Prostate gland (tissue), 2 donors: ENCODE measurements around the gene WHRN. TPM values are rescaled to one million over a fixed set of nuclear protein-coding genes. Genes with fewer than 3 reads are reported as not detected.

Experiments
- DNase-seq: peaks from one replicate; pipeline ENCODE4 v3.0.0-alpha.2; 2019; ENCODE audit warnings: low spot score
- H3K27ac ChIP-seq, 2 donors: fragments of 200-600 bp; sonication (generic); 2 replicates each; pipeline ENCODE4 v1.5.1; 2017 to 2019
- H3K27me3 ChIP-seq: fragments of 200-600 bp; sonication (generic); replicated peaks from 2 replicates; pipeline ENCODE4 v1.5.1; 2019; ENCODE audit not compliant: insufficient read depth
- H3K36me3 ChIP-seq, 2 donors: fragments of 200-600 bp; sonication (generic); 1 replicate in 1 of 2; 2 replicates in 1 of 2; pipeline versions ENCODE4 v1.5.1 to v1.8.1; 2017 to 2019
- H3K4me1 ChIP-seq: fragments of 200-600 bp; sonication (generic); replicated peaks from 2 replicates; pipeline ENCODE4 v1.5.1; 2019
- H3K4me3 ChIP-seq, 2 donors: fragments of 200-600 bp; sonication (generic); 2 replicates each; pipeline ENCODE4 v1.5.1; 2017 to 2019
- H3K9me3 ChIP-seq: fragments of 200-600 bp; sonication (generic); 2 replicates; pipeline ENCODE4 v1.5.1; 2017
- POLR2A ChIP-seq: fragments of 450-650 bp; IDR thresholded peaks from one replicate; pipeline ENCODE4 v1.6.1; 2016; ENCODE audit warnings: antibody characterized with exemption, mild to moderate bottlenecking
- POLR2AphosphoS5 ChIP-seq: sonication (generic); formaldehyde crosslinking; IDR thresholded peaks from one replicate; pipeline ENCODE4 v1.6.1; 2017; ENCODE audit warnings: antibody characterized with exemption
- WGBS: methylation state at CpG from one replicate; pipeline ENCODE4 v1.1.5; 2018; 5-methylcytosine and 5-hydroxymethylcytosine counted together
- intact Hi-C: fragments of 100-400 bp; cut with DNase I; formaldehyde crosslinking; loops from one replicate; pipeline ENCODE4 v1.14.2; 2022
- total RNA-seq, 2 donors: library from RNA; depleted of rRNA; stranded (reverse); fragments of >200 nt; gene quantifications; one replicate each; pipeline ENCODE4 v1.1.0, GENCODE V29; 2016
- TF ChIP-seq, protein P1 (sequence below), 4 experiments: fragments of 200-600 bp in 2 of 4; fragments of 450-650 bp in 2 of 4; sonication (generic) in 2 of 4; IDR thresholded peaks; 1 replicate in 3 of 4; 2 replicates in 1 of 4; pipeline ENCODE4 v1.5.1; 2016 to 2019; ENCODE audit warnings: antibody characterized with exemption in 4 of 4, mild to moderate bottlenecking in 2 of 4, moderate library complexity in 2 of 4

The WHRN gene
- total RNA-seq, 2 donors from 2014 or later = 13.8 to 102 TPM

DNA sequence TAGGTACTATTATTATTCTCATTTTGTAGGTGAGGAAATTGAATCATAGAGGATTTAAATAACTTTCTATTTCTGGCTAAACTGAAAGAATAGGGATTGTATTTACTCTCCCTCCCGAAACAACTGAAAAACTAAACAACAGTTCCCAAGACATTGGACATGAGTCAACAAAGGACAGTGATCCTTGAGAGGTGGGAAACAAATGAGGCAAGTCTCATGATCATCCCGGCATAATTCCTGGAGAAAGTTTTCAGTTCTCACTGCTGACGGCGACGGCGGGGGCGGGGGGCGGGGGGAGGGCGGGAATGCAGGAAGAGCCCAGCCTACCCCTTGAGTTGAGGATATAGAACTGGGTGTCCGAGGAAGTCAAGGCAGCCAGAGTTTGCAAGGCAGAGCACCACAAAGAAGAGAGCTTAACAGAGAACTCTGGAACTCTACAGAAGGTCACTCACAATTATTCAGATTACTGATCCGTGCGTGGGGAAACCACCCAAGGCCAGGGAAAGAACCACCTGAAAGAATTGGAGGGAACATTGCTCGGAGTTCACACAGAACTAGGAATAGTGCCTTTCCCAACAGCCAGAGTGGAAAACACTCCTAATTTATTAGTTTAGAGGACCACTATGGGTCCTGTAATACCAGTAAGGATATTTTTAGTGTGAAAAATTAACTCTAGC is 27.4 kb upstream of the WHRN start:
- Histone ChIP-seq H3K4me1 (no peaks in the 10 kb centered on the region), H3K4me3 (no peak overlapping the region), H3K9me3 (no peaks in the 10 kb centered on the region), H3K36me3 (no peaks in the 10 kb centered on the region), H3K27me3 (no peaks in the 10 kb centered on the region), H3K27ac (no peak overlapping the region)
- WGBS = 38% methylated on average over 13 of the region's 13 CpGs
- intact Hi-C loops = no loop called here
- TF ChIP-seq POLR2AphosphoS5 = no peak
- TF ChIP-seq, protein P1, sequence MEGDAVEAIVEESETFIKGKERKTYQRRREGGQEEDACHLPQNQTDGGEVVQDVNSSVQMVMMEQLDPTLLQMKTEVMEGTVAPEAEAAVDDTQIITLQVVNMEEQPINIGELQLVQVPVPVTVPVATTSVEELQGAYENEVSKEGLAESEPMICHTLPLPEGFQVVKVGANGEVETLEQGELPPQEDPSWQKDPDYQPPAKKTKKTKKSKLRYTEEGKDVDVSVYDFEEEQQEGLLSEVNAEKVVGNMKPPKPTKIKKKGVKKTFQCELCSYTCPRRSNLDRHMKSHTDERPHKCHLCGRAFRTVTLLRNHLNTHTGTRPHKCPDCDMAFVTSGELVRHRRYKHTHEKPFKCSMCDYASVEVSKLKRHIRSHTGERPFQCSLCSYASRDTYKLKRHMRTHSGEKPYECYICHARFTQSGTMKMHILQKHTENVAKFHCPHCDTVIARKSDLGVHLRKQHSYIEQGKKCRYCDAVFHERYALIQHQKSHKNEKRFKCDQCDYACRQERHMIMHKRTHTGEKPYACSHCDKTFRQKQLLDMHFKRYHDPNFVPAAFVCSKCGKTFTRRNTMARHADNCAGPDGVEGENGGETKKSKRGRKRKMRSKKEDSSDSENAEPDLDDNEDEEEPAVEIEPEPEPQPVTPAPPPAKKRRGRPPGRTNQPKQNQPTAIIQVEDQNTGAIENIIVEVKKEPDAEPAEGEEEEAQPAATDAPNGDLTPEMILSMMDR (IDR thresholded peaks at IDR 0.05) = no peak
- no peak for TF ChIP-seq POLR2A
- DNase-seq = no peak

DNA sequence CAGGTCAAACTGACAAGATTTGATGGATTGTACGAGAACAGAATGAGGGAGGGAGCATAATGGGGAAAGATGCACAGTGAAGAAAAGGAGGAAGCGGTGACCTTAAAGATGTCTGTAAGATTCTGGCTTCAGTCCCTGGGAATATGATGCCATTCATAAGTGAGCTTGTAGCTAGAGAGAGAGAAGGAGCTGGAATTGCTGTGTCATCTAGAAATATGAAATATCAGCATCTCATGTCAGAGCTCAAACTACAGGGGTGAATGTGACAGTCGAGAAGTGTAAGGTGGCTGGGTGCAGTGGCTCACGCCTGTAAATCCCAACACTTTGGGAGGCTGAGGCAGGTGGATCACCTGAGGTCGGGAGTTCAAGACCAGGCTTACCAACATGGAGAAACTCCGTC is 24.0 kb upstream of the WHRN start:
- Histone ChIP-seq H3K36me3 (no peaks in the 10 kb centered on the region), H3K4me1 (no peaks in the 10 kb centered on the region), H3K27ac (no peak overlapping the region), H3K4me3 (no peak overlapping the region), H3K27me3 (no peaks in the 10 kb centered on the region), H3K9me3 (no peaks in the 10 kb centered on the region)
- DNase-seq = no peak
- intact Hi-C loops = no loop called here
- WGBS = 92% methylated on average over 6 of the region's 6 CpGs
- no peak for TF ChIP-seq POLR2AphosphoS5
- TF ChIP-seq, protein P1 (IDR thresholded peaks at IDR 0.05) = no peak
- no peak for TF ChIP-seq POLR2A

DNA sequence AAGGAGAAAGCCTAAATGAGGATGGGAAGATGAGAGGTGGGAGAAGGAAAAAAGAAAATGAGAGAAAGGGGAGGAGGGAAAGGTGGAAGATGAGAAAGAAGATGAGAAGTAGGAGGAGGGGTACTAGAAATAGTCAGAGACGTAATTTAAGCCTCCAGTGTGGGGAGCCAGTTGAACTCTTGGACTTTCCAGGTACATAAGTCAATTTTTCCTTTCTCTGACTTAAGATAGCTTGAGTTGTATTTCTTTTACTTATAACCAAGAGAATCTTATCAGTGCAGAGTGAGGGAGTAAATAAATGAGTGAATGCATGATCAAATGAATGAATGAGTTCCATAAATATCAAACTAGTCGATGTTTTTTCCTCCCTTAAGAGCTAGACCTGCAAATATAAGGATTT is 21.5 kb upstream of the WHRN start:
- H3K4me1 ChIP-seq = no peaks in the 10 kb centered on the region
- H3K27ac ChIP-seq = no peak overlapping the region
- no peaks in the 10 kb centered on the region for H3K27me3 ChIP-seq
- H3K36me3 ChIP-seq = no peaks in the 10 kb centered on the region
- no peak for TF ChIP-seq POLR2AphosphoS5
- TF ChIP-seq, protein P1 (IDR thresholded peaks at IDR 0.05) = no peak
- TF ChIP-seq POLR2A = no peak
- H3K4me3 ChIP-seq = no peak overlapping the region
- DNase-seq = no peak
- 79% methylated on average over 2 of the region's 2 CpGs for WGBS
- no peaks in the 10 kb centered on the region for H3K9me3 ChIP-seq
- intact Hi-C loops = no loop called here

DNA sequence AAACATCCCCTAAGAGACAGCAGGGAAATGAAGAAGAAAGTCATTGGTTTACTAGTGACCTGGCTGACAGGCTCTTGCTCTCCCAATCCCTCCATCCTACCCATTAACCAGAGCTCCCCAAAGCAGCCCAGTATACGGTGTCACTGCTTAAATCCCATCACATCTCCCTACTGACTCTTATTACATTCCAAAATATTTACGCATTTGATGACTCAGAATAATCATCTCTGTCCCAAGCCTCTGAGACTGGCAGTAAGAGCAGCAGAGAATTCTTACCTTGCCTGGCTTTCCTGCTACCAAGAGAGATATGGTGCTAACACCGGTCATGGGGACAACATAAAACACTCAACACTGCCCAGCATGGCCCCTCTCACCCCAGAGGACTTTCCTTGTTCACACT is 20.2 kb upstream of the WHRN start:
- no peaks in the 10 kb centered on the region for H3K4me1 ChIP-seq
- TF ChIP-seq POLR2A (no peak), POLR2AphosphoS5 (no peak)
- TF ChIP-seq, protein P1 (IDR thresholded peaks at IDR 0.05) = no peak
- no peak overlapping the region for H3K4me3 ChIP-seq
- intact Hi-C loops = no loop called here
- H3K27me3 ChIP-seq = no peaks in the 10 kb centered on the region
- H3K36me3 ChIP-seq = no peaks in the 10 kb centered on the region
- WGBS = 68% methylated on average over 3 of the region's 3 CpGs
- no peak for DNase-seq
- H3K9me3 ChIP-seq = no peaks in the 10 kb centered on the region
- no peak overlapping the region for H3K27ac ChIP-seq

DNA sequence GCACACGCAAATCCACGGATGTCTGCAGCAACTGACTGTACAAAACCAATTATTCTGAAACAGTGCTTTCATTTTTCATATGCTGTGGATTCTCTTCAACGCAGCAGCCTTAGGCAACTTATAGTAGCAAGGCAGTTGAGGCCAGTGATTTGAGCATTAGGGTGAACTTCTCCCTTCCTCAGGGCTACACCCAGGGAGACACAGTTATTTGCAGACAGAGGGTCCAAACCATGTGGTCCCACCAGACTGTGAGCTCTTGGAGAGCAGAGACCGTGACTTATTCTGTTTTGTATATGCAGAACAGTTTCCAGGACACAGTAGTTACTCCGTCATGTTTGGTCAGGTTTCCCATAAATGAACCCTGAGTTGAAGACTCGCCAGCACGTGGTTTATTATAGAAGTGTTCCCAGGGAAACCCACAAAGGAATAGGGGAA is 19.0 kb upstream of the WHRN start:
- DNase-seq = peak; percentile 27
- H3K4me3 ChIP-seq = no peak overlapping the region
- no peak overlapping the region for H3K27ac ChIP-seq
- intact Hi-C loops = no loop called here
- no peaks in the 10 kb centered on the region for H3K9me3 ChIP-seq
- 24% methylated on average over 7 of the region's 7 CpGs for whole genome bisulfite sequencing
- H3K4me1 ChIP-seq = no peaks in the 10 kb centered on the region
- TF ChIP-seq, protein P1 (IDR thresholded peaks at IDR 0.05) = no peak
- TF ChIP-seq POLR2AphosphoS5 = peak; percentile 50
- H3K36me3 ChIP-seq = no peaks in the 10 kb centered on the region
- H3K27me3 ChIP-seq = no peaks in the 10 kb centered on the region
